Esophagus squamous epithelium (tissue), 5 donors: Measurements from ENCODE around the gene CCNF. TPM values are rescaled to one million over a fixed set of nuclear protein-coding genes. Genes with fewer than 3 reads are reported as not detected.
A peak's percentile ranks its signal among the peaks of the same experiment; 100 is the strongest.

Experiments
- DNase-seq: peaks from one replicate; lab custom pipeline; 2025; lab: John Stamatoyannopoulos, UW
- H3K27ac ChIP-seq, 4 donors: fragments of 200-600 bp; sonication (generic); one replicate each; pipeline ENCODE4 v1.5.1; 2016 to 2019; ENCODE audit warnings: mild to moderate bottlenecking in 1 of 4
- H3K27me3 ChIP-seq, 4 donors: fragments of 200-600 bp; sonication (generic); 1 replicate in 3 of 4; 2 replicates in 1 of 4; pipeline versions ENCODE4 v1.5.1 to v1.6.0; 2017 to 2021; ENCODE audit warnings: antibody characterized with exemption in 1 of 4
- H3K36me3 ChIP-seq, 3 donors: fragments of 200-600 bp; sonication (generic); one replicate each; pipeline ENCODE4 v1.5.1; 2016 to 2019
- H3K4me1 ChIP-seq, 3 donors: fragments of 200-600 bp; sonication (generic); one replicate each; pipeline ENCODE4 v1.5.1; 2017 to 2019
- H3K4me3 ChIP-seq, 4 donors: fragments of 200-600 bp; sonication (generic); 1 replicate in 3 of 4; 2 replicates in 1 of 4; pipeline ENCODE4 v1.5.1; 2016 to 2019; ENCODE audit warnings: mild to moderate bottlenecking in 2 of 4, moderate library complexity in 1 of 4
- H3K9me3 ChIP-seq, 3 donors: fragments of 200-600 bp; sonication (generic); one replicate each; pipeline ENCODE4 v1.5.1; 2016 to 2019
- CTCF ChIP-seq, 6 experiments: fragments of 450-650 bp in 4 of 6; fragments of 200-600 bp in 2 of 6; sonication (generic) in 2 of 6; IDR thresholded peaks; one replicate each; pipeline ENCODE4 v1.5.1; 2016 to 2019; ENCODE audit warnings: antibody characterized with exemption in 6 of 6, mild to moderate bottlenecking in 4 of 6, moderate library complexity in 4 of 6
- POLR2A ChIP-seq, 4 donors: fragments of 450-650 bp; IDR thresholded peaks; one replicate each; pipeline ENCODE4 v1.6.1; 2017; ENCODE audit warnings: antibody characterized with exemption in 4 of 4, mild to moderate bottlenecking in 4 of 4, moderate library complexity in 3 of 4
- WGBS, 2 donors: methylation state at CpG; one replicate each; pipeline ENCODE4 v1.1.5; 2018; 5-methylcytosine and 5-hydroxymethylcytosine counted together
- intact Hi-C: fragments of 100-400 bp; cut with DNase I; formaldehyde crosslinking; loops from one replicate; pipeline ENCODE4 v1.15.0; 2022
- total RNA-seq, 4 donors: library from RNA; depleted of rRNA; stranded (reverse); fragments of >200 nt; gene quantifications; one replicate each; pipeline ENCODE4 v1.1.0, GENCODE V29; 2016
- donor health status: DM: yes; HTN: yes; CAD: no.

Gene CCNF
- total RNA-seq, 4 donors from 2014 or later: 5.9 to 18.6 (median 10.2) TPM

- 24 to 35% methylated on average over 14 to 15 of the region's 18 CpGs for WGBS, 2 donors
- TF ChIP-seq CTCF (IDR thresholded peaks at IDR 0.05) (no peak), POLR2A (IDR thresholded peaks at IDR 0.05) (no peak)
- DNase-seq: no peak
Measured at GRCh38 chr16:2458887-2459646, 29.8 kb downstream of the CCNF start.

GRCh38 chr16:2459647-2460390, 30.6 kb downstream of the CCNF start, which contains the start of gene TEDC2:
TEDC2 (plus strand) TSS chr16:2460109; CDS start chr16:2460145, 36 bp downstream.
- H3K36me3 ChIP-seq: peaks cover 0 to 27% (median 0%) of the 10 kb centered on the region in 3 donors
- H3K4me3 ChIP-seq: peak within 1 kb of the TSS; percentile 41 to 70 (median 55)
- 0 to 2% methylated on average over 2 to 11 of the region's 66 CpGs for WGBS, 2 donors
- DNase-seq: peak; percentile 57
- peaks cover 10 to 25% (median 13%) of the 10 kb centered on the region in 3 donors for H3K4me1 ChIP-seq
- H3K9me3 ChIP-seq: no peaks in the 10 kb centered on the region
- H3K27me3 ChIP-seq: no peaks in the 10 kb centered on the region
- intact Hi-C loops: no loop called here
- peak within 1 kb of the TSS in 3 of 4 donors; percentile 24 to 72 (median 60) for H3K27ac ChIP-seq
- TF ChIP-seq CTCF (IDR thresholded peaks at IDR 0.05): no peak
- no peak for TF ChIP-seq POLR2A (IDR thresholded peaks at IDR 0.05)

More at GRCh38 chr16:2458887-2459646, 29.8 kb downstream of the CCNF start:
- Histone ChIP-seq H3K9me3 (no peaks in the 10 kb centered on the region), H3K4me1 (peaks cover 10 to 25% (median 13%) of the 10 kb centered on the region in 3 donors), H3K27ac (peak overlapping the region in 3 of 4 donors; percentile 24 to 72 (median 60)), H3K27me3 (no peaks in the 10 kb centered on the region), H3K36me3 (peaks cover 0 to 34% (median 0%) of the 10 kb centered on the region in 3 donors), H3K4me3 (peak overlapping the region; percentile 41 to 70 (median 55))
- intact Hi-C loops: no loop called here

GRCh38 chr16:2460391-2460713, 31.1 kb downstream of the CCNF start:
- no peaks in the 10 kb centered on the region for H3K9me3 ChIP-seq
- no peaks in the 10 kb centered on the region for H3K27me3 ChIP-seq
- 57% methylated on average over 1 of the region's 20 CpGs; no CpG with 5 or more reads in 1 of the 2 donors for WGBS, 2 donors
- TF ChIP-seq POLR2A (IDR thresholded peaks at IDR 0.05) (no peak), CTCF (IDR thresholded peaks at IDR 0.05) (no peak)
- H3K36me3 ChIP-seq: peaks cover 0 to 22% (median 0%) of the 10 kb centered on the region in 3 donors
- peak overlapping the region; percentile 41 to 70 (median 55) for H3K4me3 ChIP-seq
- no peak for DNase-seq
- intact Hi-C loops: no loop called here
- H3K27ac ChIP-seq: no peak overlapping the region
- peaks cover 10 to 25% (median 13%) of the 10 kb centered on the region in 3 donors for H3K4me1 ChIP-seq

- Histone ChIP-seq H3K4me1 (peaks cover 10 to 25% (median 13%) of the 10 kb centered on the region in 3 donors), H3K27ac (no peak overlapping the region), H3K4me3 (no peak overlapping the region), H3K27me3 (no peaks in the 10 kb centered on the region), H3K36me3 (peaks cover 0 to 16% (median 0%) of the 10 kb centered on the region in 3 donors), H3K9me3 (no peaks in the 10 kb centered on the region)
- intact Hi-C loops: no loop called here
- whole genome bisulfite sequencing, 2 donors: 17% methylated on average over 1 of the region's 13 CpGs; no CpG with 5 or more reads in 1 of the 2 donors
- TF ChIP-seq POLR2A (IDR thresholded peaks at IDR 0.05) (no peak), CTCF (IDR thresholded peaks at IDR 0.05) (no peak)
- no peak for DNase-seq
Measured at GRCh38 chr16:2460916-2461315, 31.7 kb downstream of the CCNF start.
